Large intestine (tissue), 3 donors: ENCODE measurements around the gene BDKRB2. TPM values are rescaled to one million over a fixed set of nuclear protein-coding genes. Genes with fewer than 3 reads are reported as not detected.

Experiments used
- DNase-seq, 2 donors: peaks; one replicate each; pipeline versions ENCODE4 v3.0.0 to v3.0.0-alpha.2; 2013
- H3K27ac ChIP-seq: one replicate; pipeline ENCODE4 v1.5.1; 2013; ENCODE audit warnings: low read length
- H3K27me3 ChIP-seq: 2 replicates; pipeline ENCODE4 v1.6.1; 2013; ENCODE audit warnings: low read length; ENCODE audit not compliant: control insufficient read depth, insufficient read depth
- H3K36me3 ChIP-seq: 2 replicates; pipeline ENCODE4 v1.6.1; 2013; ENCODE audit warnings: low read length; ENCODE audit not compliant: control insufficient read depth, insufficient read depth
- H3K4me1 ChIP-seq: one replicate; pipeline ENCODE4 v1.6.1; 2013; ENCODE audit warnings: low read length; ENCODE audit not compliant: control insufficient read depth, insufficient read depth
- H3K4me3 ChIP-seq: one replicate; pipeline ENCODE4 v1.5.1; 2013; ENCODE audit warnings: low read length
- H3K9me3 ChIP-seq: one replicate; pipeline ENCODE4 v1.6.1; 2013; ENCODE audit warnings: mild to moderate bottlenecking, low read depth, low read length, moderate library complexity; ENCODE audit not compliant: control insufficient read depth
- WGBS: methylation state at CpG from one replicate; pipeline ENCODE4 v1.1.5; 2013; ENCODE audit warnings: low lambda C conversion rate; ENCODE audit not compliant: insufficient coverage; 5-methylcytosine and 5-hydroxymethylcytosine counted together
- polyA plus RNA-seq: library from polyadenylated mRNA; unstranded; fragments of 120-200 nt; gene quantifications from one replicate; pipeline ENCODE4 v1.2.1, GENCODE V29; 2013

The BDKRB2 gene
- polyA plus RNA-seq, 1 donor: 9.1 TPM

GRCh38 chr14:96201965-96202364 is 2.7 kb upstream of the BDKRB2 start:
- no peaks in the 10 kb centered on the region for H3K9me3 ChIP-seq
- H3K4me3 ChIP-seq: no peak overlapping the region
- peaks cover 62% of the 10 kb centered on the region for H3K4me1 ChIP-seq
- DNase-seq: peak; percentile 66 to 77
- H3K36me3 ChIP-seq: no peaks in the 10 kb centered on the region
- no CpG with 5 or more reads among the region's 10 CpGs for WGBS
- H3K27me3 ChIP-seq: no peaks in the 10 kb centered on the region
- no peak overlapping the region for H3K27ac ChIP-seq

- H3K9me3 ChIP-seq: no peaks in the 10 kb centered on the region
- WGBS: 98% methylated on average over 5 of the region's 11 CpGs
- no peak overlapping the region for H3K27ac ChIP-seq
- H3K4me3 ChIP-seq: no peak overlapping the region
- DNase-seq: no peak
- no peaks in the 10 kb centered on the region for H3K27me3 ChIP-seq
- H3K36me3 ChIP-seq: no peaks in the 10 kb centered on the region
- H3K4me1 ChIP-seq: peaks cover 65% of the 10 kb centered on the region
Measured at GRCh38 chr14:96202441-96203094, 2.1 kb upstream of the BDKRB2 start.

GRCh38 chr14:96203116-96203515 is 1.5 kb upstream of the BDKRB2 start:
- H3K36me3 ChIP-seq: no peaks in the 10 kb centered on the region
- H3K4me1 ChIP-seq: peaks cover 62% of the 10 kb centered on the region
- no CpG with 5 or more reads among the region's 3 CpGs for WGBS

GRCh38 chr14:96203635-96204034 is 1.0 kb upstream of the BDKRB2 start:
- Histone ChIP-seq H3K36me3 (no peaks in the 10 kb centered on the region), H3K9me3 (no peaks in the 10 kb centered on the region), H3K27me3 (no peaks in the 10 kb centered on the region), H3K4me1 (peaks cover 60% of the 10 kb centered on the region), H3K4me3 (no peak overlapping the region), H3K27ac (peak overlapping the region; percentile 65)
- peak in 1 of 2 donors; percentile 60 for DNase-seq
- WGBS: no CpG with 5 or more reads among the region's 1 CpG

More at GRCh38 chr14:96203116-96203515, 1.5 kb upstream of the BDKRB2 start:
- H3K4me3 ChIP-seq: no peak overlapping the region
- no peak for DNase-seq
- H3K27ac ChIP-seq: no peak overlapping the region
- no peaks in the 10 kb centered on the region for H3K27me3 ChIP-seq
- H3K9me3 ChIP-seq: no peaks in the 10 kb centered on the region

GRCh38 chr14:96205059-96205977 is 679 bp downstream of the BDKRB2 start:
- WGBS: no CpG with 5 or more reads among the region's 21 CpGs
- no peak for DNase-seq
- Histone ChIP-seq H3K27me3 (no peaks in the 10 kb centered on the region), H3K9me3 (no peaks in the 10 kb centered on the region), H3K27ac (peak overlapping the region; percentile 65), H3K4me1 (peaks cover 58% of the 10 kb centered on the region), H3K36me3 (peaks cover 3% of the 10 kb centered on the region), H3K4me3 (peak overlapping the region; percentile 63)

- peaks cover 6% of the 10 kb centered on the region for H3K36me3 ChIP-seq
- peak overlapping the region; percentile 65 for H3K27ac ChIP-seq
- H3K27me3 ChIP-seq: no peaks in the 10 kb centered on the region
- H3K9me3 ChIP-seq: no peaks in the 10 kb centered on the region
- peak overlapping the region; percentile 63 for H3K4me3 ChIP-seq
- H3K4me1 ChIP-seq: peaks cover 58% of the 10 kb centered on the region
- DNase-seq: peak in 1 of 2 donors; percentile 57
- no CpG with 5 or more reads among the region's 6 CpGs for WGBS
Measured at GRCh38 chr14:96205978-96206360, 1.3 kb downstream of the BDKRB2 start.

GRCh38 chr14:96206461-96206860 is 1.8 kb downstream of the BDKRB2 start:
- Histone ChIP-seq H3K9me3 (no peaks in the 10 kb centered on the region), H3K36me3 (peaks cover 8% of the 10 kb centered on the region), H3K27me3 (no peaks in the 10 kb centered on the region), H3K27ac (peak overlapping the region; percentile 65), H3K4me3 (peak overlapping the region; percentile 1), H3K4me1 (peaks cover 54% of the 10 kb centered on the region)
- WGBS: 30% methylated on average over 2 of the region's 8 CpGs
- peak; percentile 61 to 84 for DNase-seq

- Histone ChIP-seq H3K9me3 (no peaks in the 10 kb centered on the region), H3K36me3 (peaks cover 12% of the 10 kb centered on the region), H3K27ac (no peak overlapping the region), H3K27me3 (no peaks in the 10 kb centered on the region), H3K4me3 (no peak overlapping the region), H3K4me1 (peaks cover 43% of the 10 kb centered on the region)
- WGBS: no CpG with 5 or more reads among the region's 5 CpGs
- no peak for DNase-seq
Measured at GRCh38 chr14:96207686-96208085, 3.0 kb downstream of the BDKRB2 start.

GRCh38 chr14:96208739-96209138 is 4.1 kb downstream of the BDKRB2 start:
- no peaks in the 10 kb centered on the region for H3K27me3 ChIP-seq
- no peaks in the 10 kb centered on the region for H3K9me3 ChIP-seq
- no peak overlapping the region for H3K27ac ChIP-seq
- no peak for DNase-seq
- H3K4me3 ChIP-seq: no peak overlapping the region
- peaks cover 12% of the 10 kb centered on the region for H3K36me3 ChIP-seq
- H3K4me1 ChIP-seq: peaks cover 32% of the 10 kb centered on the region
- WGBS: 100% methylated on average over 1 of the region's 12 CpGs

- Histone ChIP-seq H3K4me1 (peaks cover 1% of the 10 kb centered on the region), H3K9me3 (no peaks in the 10 kb centered on the region), H3K36me3 (peaks cover 12% of the 10 kb centered on the region), H3K27ac (no peak overlapping the region), H3K27me3 (no peaks in the 10 kb centered on the region), H3K4me3 (no peak overlapping the region)
- no peak for DNase-seq
Measured at GRCh38 chr14:96212140-96212539, 7.5 kb downstream of the BDKRB2 start.
